ENCODE results near the gene TCFL5. TPM values are rescaled to one million over a fixed set of nuclear protein-coding genes. Genes with fewer than 3 reads are reported as not detected.
"Not testable (repeated sequence)": the region's sequence is repeated elsewhere in the genome, so short reads cannot be mapped to it uniquely, and the experiment has no call there.

The TCFL5 gene
- total and polyA plus RNA-seq, 10 of the 15 experiments (the other 5 are each of a cell fraction or from before 2014, with no cell fraction given), result 0.48 to 8.1 (median 3.8) TPM

GRCh38 chr20:62853304-62853703 lies 8.3 kb downstream of the TCFL5 start:
- H3K4me2 ChIP-seq (ENCODE audit: control insufficient read depth, insufficient read depth); RAD21 ChIA-PET (ENCODE audit: unreplicated experiment); POLR2A ChIA-PET; H3K79me2 ChIP-seq (ENCODE audit: control insufficient read depth, insufficient read depth, low read length); H3K9me3 ChIP-seq (replicated peaks; ENCODE audit: control insufficient read depth, insufficient read depth, low read length); H3K4me3 ChIP-seq; BruUV-seq (replicated peaks); H4K20me1 ChIP-seq (ENCODE audit: control insufficient read depth, insufficient read depth); intact Hi-C loops (cut with micrococcal nuclease; ENCODE audit: unreplicated experiment); FAIRE-seq; H3K27ac ChIP-seq (ENCODE audit: control insufficient read depth, insufficient read depth); H3K36me3 ChIP-seq (ENCODE audit: control insufficient read depth in 2 of 2, insufficient read depth in 2 of 2, low read length in 1 of 2); H3K9ac ChIP-seq (ENCODE audit: control insufficient read depth, insufficient read depth, low read length); ATAC-seq; in situ Hi-C loops (cut with MboI); H3K27me3 ChIP-seq (replicated peaks in 1 of 2; ENCODE audit: control insufficient read depth in 2 of 2, insufficient read depth in 2 of 2, low read length in 1 of 2); SMC1A ChIA-PET (ENCODE audit: uncharacterized antibody, unreplicated experiment); DNase-seq (ENCODE audit: low read depth, low spot score); CTCF ChIA-PET; H3K4me1 ChIP-seq (ENCODE audit: control insufficient read depth, insufficient read depth, low read length); H2AFZ ChIP-seq (ENCODE audit: control insufficient read depth, low read depth, low read length): not testable (repeated sequence)
- 61% methylated on average over 3 of the region's 6 CpGs for WGBS (ENCODE audit: insufficient coverage, insufficient replicate concordance, low lambda C conversion rate, missing lambda C conversion rate)

GRCh38 chr20:62852841-62853240 lies 8.8 kb downstream of the TCFL5 start:
- no peaks in the 10 kb centered on the region for H4K20me1 ChIP-seq (ENCODE audit: control insufficient read depth, insufficient read depth)
- no peaks in the 10 kb centered on the region for H3K36me3 ChIP-seq (ENCODE audit: control insufficient read depth in 2 of 2, insufficient read depth in 2 of 2, low read length in 1 of 2)
- H3K79me2 ChIP-seq (ENCODE audit: control insufficient read depth, insufficient read depth, low read length), result no peaks in the 10 kb centered on the region
- RAD21 ChIA-PET (ENCODE audit: unreplicated experiment), result no interaction called here
- no peaks in the 10 kb centered on the region; the same call in 1 of the 2 replicates for H3K4me1 ChIP-seq (ENCODE audit: control insufficient read depth, insufficient read depth, low read length)
- WGBS (ENCODE audit: insufficient coverage, insufficient replicate concordance, low lambda C conversion rate, missing lambda C conversion rate), result 93% methylated on average over 12 of the region's 12 CpGs
- no peaks in the 10 kb centered on the region for H3K9me3 ChIP-seq (replicated peaks; ENCODE audit: control insufficient read depth, insufficient read depth, low read length)
- intact Hi-C loops (cut with micrococcal nuclease; ENCODE audit: unreplicated experiment) (no loop called here), in situ Hi-C loops (cut with MboI) (no loop called here)
- SMC1A ChIA-PET (ENCODE audit: uncharacterized antibody, unreplicated experiment), result no interaction called here
- H2AFZ ChIP-seq (ENCODE audit: control insufficient read depth, low read depth, low read length), result no peak overlapping the region
- no peak overlapping the region for H3K9ac ChIP-seq (ENCODE audit: control insufficient read depth, insufficient read depth, low read length)
- CTCF ChIA-PET, result no interaction called here
- no peaks in the 10 kb centered on the region for H3K27me3 ChIP-seq (replicated peaks in 1 of 2; ENCODE audit: control insufficient read depth in 2 of 2, insufficient read depth in 2 of 2, low read length in 1 of 2)
- no peak for FAIRE-seq
- POLR2A ChIA-PET, result no interaction called here
- no peak for ATAC-seq
- H3K4me3 ChIP-seq, result no peak overlapping the region
- no peak for DNase-seq (ENCODE audit: low read depth, low spot score)
- BruUV-seq (replicated peaks), result no TSS peak
- no peak overlapping the region for H3K27ac ChIP-seq (ENCODE audit: control insufficient read depth, insufficient read depth)
- H3K4me2 ChIP-seq (ENCODE audit: control insufficient read depth, insufficient read depth), result no peak overlapping the region
- no peak for TF ChIP-seq NFYA (IDR thresholded peaks at IDR 0.05; ENCODE audit: borderline replicate concordance, low read depth, low read length)
- TF ChIP-seq ZNF207 (IDR thresholded peaks at IDR 0.05; ENCODE audit: borderline replicate concordance), result no peak
- TF ChIP-seq SPI1 (IDR thresholded peaks at IDR 0.05; ENCODE audit: borderline replicate concordance, insufficient read depth, low read depth, low read length), result no peak
- no peak for TF ChIP-seq FOS (IDR thresholded peaks at IDR 0.05; ENCODE audit: borderline replicate concordance, extremely low read depth, insufficient read length)
- no peak for TF ChIP-seq HSF1 (IDR thresholded peaks at IDR 0.05; ENCODE audit: low read depth, low read length)
- no peak for TF ChIP-seq ASH2L (IDR thresholded peaks at IDR 0.05; ENCODE audit: borderline replicate concordance, low read depth)
- TF ChIP-seq MEF2A (IDR thresholded peaks at IDR 0.05; ENCODE audit: insufficient read depth, low read depth, low read length), result no peak
- no peak for TF ChIP-seq SP1 (IDR thresholded peaks at IDR 0.05; ENCODE audit: low read depth, low read length)
- no peak for TF ChIP-seq ZZZ3 (IDR thresholded peaks at IDR 0.05; ENCODE audit: control insufficient read depth, insufficient read length, low read depth)
- no peak for TF ChIP-seq IRF3 (IDR thresholded peaks at IDR 0.05)
- no peak for TF ChIP-seq E4F1 (IDR thresholded peaks at IDR 0.05; ENCODE audit: borderline replicate concordance, partially characterized antibody)
- no peak for TF ChIP-seq PKNOX1 (IDR thresholded peaks at IDR 0.05)
